Occipital lobe (tissue), 2 donors: ENCODE data around the gene KEL. TPM values are rescaled to one million over a fixed set of nuclear protein-coding genes. Genes with fewer than 3 reads are reported as not detected.

Source experiments
- DNase-seq: peaks from one replicate; lab custom pipeline; 2025; lab: John Stamatoyannopoulos, UW
- total RNA-seq: library from RNA; depleted of rRNA; stranded (reverse); fragments of >200 nt; gene quantifications from one replicate; pipeline ENCODE4 v1.2.3, GENCODE V29; 2014

The KEL gene
- total RNA-seq, 1 donor from 2014 or later = 3.0 TPM

DNA sequence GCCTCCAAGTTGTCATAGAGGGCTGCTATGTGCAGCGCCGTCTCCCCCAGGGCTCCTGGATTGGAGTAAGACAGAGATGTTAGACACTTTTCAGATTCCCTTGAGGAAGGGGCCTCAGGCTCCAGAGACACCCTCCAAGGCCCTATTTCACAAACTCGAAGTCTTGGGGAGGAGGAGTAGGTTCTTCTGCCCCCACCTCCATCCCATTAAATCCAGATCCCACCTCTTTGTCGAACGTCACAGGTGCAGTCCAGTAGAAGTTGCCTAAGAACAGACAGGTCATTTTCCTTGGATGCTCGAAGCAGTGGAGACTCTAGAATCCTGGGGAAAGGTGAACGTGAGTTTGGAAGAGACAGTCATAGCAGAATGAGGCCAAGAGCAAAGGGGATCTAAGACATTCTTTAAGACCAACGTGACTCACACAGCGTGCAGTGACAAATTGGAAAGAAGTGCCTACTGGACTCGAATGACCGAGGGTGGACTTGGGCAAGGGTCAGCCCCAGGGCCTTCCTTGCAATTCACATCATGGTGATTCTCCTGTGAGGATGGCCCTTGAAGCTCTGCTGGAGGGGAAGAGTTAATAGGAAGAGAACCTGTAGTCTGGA, 31.9 kb downstream of the KEL start:
- DNase-seq = no peak

DNA sequence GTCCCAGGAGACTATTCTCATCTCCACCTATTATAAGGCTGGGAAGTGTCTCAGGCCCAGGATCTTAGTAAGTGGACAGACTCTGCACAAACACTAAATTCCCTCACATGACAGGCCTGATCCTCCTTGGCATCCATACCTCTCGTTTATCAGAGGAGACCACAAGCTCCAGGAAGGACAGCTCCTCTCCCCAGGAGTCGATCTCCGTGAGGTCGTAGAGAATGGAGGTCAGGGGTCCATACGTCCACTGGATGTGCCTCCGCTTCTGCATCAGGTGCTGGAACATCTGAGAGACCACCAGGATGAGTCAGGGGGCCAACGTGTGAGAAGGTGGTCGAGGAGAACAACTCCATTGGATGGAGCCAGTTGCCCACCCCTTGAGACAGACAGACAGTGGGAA, 34.2 kb downstream of the KEL start:
- DNase-seq = no peak

DNA sequence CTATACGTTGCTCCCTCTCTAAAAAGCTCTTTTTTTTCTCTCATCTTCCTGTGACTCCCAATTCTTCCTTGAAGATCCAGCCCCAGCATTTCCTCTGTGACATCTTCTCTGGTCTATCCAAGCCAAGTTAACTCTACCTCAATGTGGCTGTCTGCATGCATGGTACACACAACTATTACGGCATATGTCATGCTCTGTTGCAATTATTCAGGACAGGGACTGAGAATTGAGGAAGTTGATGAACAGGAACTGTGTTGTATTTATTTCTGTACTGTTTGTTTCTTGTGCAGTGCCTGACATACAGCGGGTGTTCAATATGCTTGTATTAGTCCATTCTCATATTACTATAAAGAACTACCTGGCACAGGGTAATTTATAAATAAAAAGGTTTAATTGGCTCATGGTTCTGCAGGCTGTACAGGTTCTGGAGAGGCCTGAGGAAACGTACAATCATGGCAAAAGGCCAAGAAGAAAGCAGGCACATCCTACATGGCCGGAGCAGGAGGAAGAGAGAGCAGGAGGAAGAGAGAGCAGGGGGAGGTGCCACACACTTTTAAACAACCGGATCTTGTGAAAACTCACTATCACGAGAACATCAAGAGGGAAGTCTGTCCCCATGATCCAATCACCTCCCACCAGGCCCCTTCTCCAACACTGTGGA, 34.9 kb downstream of the KEL start:
- DNase-seq = no peak

DNA sequence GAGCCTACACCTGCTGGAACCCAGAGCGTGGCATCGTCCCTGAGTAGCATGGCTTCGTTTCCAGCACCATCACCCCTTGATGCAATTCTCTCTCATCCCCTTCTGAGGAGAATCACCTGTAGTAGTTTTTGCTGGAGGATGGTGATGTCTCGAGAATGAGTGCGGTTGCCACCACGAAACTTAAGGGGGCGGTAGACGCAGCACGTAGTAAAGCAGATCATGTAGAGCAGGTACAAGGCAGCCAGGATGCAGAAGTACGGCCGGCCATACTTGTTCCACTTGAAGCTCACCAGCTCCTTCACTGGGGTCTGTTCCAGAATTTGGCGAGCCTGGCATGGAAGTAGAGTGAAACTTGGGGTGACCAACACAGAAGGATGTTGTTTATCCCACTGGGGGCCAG, 36.8 kb downstream of the KEL start:
- no peak for DNase-seq

DNA sequence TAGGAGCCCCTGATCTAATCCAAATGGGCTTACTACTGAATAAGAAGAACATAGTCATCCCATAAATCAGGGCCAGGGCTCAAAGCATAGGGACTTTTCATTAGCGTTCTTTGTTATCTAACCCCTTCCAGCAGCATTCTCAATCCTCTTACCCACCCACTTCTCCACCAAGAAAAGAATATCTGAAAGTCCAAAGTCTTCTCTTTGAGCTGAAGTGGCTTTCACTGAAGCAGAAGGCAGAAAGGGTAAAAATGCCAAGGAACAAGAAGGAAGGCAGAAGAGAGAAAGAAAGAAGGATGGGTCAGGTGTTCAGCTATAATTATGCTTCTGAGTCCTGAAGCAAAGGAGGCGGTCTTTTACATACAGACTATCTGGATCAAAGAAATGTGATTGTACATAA, 38.8 kb downstream of the KEL start:
- DNase-seq = no peak

DNA sequence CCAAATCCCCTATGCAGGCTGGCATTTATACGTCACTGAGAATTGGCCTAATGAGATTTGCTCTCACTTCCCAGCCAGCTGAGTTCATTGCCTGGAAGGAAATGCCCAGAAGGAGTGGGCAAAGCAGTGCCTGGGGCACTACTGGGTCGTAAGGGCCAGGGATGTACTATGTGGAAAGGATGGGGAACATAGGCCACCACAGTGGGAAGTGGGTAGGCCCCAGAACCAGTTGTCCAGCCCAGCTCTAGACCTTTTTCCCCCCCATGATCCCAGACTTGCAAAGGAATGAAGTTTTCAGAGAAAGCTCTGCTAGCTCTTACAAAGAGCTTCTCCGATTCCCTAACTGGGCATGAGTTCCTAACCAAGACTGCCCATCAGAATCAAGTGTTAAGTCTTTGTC, 42.5 kb downstream of the KEL start:
- no peak for DNase-seq

DNA sequence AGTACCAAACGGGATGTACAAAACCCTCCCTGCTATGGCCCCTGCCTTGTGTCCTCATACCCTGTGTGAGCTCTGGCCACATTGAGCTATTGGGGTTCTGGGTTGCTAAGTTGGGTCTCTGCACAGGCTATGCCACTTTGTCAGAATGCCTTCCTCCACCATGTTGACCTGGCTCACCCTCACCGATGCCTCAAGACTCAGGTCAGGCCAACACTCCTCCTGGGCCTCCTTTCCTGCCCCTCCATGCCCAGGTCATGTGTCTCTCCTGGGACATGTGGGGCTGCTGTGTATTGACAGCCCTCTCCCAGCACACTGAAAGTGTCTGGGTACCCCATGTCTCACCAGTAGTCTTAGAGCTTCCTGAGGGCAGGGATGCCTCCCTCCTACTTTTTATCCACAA, 43.3 kb downstream of the KEL start:
- DNase-seq = no peak

DNA sequence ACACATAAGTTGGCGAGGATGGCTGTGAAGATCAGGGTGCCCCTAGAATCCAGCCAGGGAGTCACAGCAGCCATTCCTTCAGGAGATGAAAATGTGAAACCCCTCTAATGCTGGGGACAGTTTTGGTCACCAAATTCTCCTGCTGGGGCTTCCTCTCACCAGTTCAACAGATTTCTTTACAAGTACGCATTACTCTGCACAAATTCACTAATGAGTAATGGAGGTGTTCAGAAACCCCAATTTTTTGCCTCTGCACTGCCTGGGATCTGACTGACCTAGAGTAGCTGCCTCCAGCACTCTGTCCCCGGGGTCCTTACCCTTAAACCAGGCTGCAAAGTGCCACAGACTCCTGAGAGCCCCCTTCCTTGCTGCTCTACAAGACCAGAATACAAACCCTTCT, 44.7 kb downstream of the KEL start:
- DNase-seq = no peak

DNA sequence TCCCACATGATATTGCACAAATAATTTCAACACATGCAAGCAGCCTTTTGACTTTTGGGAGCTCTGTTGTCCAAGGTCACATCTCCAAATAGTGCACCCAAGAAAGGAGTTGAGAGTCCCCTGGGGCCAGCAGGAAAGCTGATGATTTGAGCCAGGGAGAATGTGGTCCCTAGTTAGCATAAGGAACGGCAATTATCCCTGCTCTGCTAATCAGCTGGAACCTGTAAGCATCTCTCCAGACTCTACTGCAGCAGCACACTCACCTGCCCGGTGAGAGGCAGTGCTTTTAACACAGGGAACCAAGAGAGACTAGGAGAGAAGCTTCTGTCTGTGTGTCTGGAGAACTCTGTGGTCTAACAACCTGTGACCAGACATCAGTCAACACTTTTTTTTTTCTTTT, 45.7 kb downstream of the KEL start:
- no peak for DNase-seq

DNA sequence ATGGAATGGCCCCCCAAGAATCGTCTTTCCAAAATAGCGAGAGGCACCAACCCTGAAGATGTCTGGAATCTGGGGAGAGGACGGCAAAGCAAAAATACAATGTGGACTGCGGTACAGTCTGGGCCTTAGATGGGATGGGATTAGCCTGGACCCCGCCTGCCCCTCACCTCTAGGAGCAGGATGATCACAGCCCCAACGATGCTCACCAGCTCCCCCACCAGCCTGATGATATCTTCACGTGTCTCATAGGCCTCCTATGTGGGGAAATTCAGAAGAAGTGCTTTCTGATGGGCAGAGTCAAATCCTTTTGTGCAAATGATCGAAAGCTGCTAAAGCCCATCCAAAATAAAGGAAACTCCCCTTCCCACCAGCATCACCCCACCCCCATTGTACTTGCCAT, 46.8 kb downstream of the KEL start:
- no peak for DNase-seq

DNA sequence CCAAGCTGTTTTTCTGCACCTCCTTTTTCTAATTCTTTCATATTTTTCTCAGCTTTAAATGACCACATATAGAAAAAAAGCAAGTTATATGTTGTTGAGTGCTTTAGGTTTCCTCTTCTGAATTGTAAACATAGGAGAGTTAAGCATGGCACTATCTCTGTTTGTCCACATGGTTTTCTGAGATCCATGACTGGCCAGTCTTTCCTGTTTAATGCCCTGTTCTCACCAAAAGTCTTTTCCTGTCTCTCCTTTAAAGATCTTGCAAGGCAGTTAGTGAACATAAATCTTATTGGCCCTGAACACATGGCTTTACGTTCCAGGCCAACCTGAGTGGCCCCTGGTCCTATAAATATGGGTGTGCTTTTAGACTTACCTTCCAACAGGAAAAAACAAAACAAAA, 48.0 kb downstream of the KEL start:
- no peak for DNase-seq

DNA sequence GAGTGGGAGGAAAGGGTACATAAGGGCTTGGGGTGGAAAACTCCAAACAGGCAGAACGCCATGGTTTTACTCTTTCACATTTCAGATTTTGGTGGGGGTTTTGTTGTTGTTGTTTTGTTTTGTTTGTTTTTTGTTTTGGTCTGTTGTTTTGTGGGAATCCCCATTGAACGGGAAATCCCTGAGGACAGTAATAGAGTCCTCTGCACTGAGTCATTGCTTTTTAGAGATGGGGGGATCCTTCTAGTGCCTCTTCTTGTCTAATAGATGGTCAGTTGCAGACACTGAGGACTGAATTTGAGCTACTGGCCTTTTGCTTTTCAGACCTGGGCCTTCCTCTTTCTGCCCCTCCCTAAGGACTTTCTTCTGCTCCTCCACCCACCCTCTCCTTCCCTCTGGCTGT, 48.6 kb downstream of the KEL start:
- DNase-seq = no peak

DNA sequence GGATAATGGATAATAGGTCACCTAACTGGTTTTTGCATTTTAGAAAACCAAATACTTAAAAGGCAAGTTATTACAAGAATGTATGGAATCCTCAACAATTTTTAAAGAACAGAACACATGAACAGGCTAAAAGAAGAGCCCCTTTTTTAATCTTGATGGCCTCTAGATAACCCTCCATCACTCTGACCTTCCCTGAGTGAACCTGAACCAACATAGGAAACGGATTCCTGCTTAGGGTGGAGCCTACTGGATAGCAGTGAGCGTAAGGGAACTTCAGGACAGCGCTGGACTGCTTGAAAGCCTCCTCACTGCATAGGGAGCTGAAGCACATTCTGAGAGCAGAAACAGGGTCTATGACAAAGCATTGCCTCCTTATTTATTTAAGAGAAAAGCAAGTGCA, 49.1 kb downstream of the KEL start:
- no peak for DNase-seq

DNA sequence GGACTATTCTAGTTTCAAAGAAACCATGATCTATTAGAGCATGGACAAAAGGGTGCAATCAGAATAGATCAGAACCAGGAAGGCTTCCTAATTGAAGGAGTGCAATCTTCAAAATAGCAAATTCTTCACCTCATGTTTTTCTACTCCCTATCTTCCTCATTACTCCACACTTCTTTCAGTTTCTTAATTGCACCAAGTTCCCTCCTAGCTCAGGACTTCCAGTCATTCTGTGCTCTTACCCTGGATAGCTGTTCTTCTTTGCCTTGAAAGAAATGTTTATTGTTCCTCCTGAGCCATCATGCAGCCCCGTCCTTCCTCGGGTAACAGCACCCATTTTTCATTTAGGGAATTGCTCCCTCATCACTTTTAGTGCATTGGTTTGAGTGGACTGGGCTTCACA, 51.7 kb downstream of the KEL start:
- no peak for DNase-seq

DNA sequence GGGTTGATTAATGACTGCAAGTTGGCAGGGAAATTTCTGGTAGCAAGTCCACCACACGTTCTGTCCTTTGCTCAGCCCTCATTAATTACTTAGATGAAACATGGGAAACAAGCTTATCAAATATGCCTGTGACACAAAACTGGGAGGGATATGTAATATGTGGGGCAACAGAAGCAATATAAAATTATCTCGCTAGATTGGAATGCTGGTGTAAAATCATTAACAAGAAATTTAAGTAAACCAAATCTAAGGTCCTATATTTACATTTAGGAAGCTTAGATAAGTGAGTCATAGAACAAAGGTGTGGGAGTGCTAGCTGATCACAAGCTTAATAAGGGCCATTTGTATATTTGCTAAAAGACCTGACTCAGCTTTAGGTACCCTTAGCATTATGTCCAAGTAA, 52.1 kb downstream of the KEL start:
- no peak for DNase-seq

DNA sequence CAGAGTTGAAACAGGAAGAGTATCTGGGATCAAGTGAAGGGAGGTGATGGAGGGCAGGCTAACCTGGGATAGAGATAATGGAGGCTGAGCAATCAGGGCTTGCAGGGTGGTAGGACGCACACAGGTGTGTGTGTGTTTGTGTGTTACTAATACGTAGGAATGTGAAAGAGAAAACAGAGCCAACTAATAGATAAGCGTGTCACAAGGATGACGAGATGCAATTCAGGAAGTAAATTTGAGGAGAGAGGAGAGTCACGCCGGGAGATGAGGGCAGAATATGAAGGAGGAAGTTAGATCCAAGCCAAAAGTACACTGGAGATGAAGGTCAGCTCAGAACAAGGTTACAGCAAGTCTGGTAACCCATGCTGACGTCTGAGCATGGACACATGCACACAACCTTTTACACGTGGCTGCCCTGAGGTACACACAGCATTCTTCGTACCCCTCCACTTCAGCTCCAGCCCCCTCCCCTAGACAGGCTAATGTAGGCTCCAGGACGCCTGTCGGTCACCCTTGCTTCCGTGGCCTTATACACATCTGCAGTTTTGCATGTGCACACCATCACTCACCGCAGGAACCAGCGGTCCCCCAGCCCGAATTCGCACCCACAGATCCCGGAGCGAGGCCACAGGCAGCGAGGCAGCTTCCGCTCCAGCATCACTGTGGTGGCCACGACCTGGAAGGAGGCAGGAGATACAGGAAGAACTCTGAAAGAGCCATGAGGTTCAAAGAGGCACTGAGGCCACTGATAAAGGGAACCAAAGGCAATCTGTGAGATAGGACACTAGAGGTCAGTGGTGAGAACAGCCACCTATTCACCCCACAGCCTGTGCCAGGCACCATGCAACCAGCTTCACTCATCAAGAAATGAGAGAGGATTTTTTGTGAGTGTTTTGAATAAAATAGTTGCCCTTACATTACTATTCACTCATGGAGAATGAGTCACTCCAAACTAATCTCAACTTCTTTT, 53.0 kb downstream of the KEL start:
- no peak for DNase-seq

DNA sequence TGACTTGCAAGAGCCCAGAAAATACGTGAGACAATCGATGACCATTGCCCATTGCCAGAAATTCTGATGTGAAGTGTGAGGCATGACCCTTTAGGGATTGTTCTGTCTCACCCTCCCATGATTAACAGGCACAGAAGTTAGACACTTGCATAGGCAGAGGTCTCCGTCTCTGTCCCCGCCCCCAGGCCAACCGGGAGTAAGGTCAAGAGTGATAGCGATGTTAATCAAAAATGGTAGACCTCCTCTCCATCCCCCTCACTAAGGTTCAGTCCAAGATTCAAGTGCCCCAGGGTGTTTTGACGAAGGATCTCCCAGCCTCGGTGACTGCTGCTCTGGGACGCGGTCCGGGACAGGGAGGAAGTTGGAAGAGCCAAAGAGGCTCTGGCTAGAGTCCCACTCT, 53.9 kb downstream of the KEL start:
- DNase-seq = no peak

DNA sequence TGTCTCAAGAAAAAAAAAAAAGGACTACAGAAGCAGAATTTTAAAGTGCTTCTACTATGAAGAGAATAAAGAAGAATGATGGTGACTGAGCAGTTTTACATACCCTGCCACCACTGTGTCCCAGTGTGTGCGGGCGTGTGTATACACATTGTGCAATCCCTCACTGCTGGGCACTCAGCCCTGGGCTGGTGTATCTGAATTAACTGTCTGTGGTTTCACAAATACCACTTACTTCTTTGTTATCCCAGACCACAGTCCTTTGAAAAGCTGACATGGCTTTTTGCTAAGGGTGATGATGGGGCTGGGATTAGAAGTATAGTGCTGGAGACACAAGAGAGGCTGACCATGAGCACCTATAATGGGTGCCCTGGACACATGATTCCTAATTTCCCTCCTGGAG, 55.5 kb downstream of the KEL start:
- no peak for DNase-seq

DNA sequence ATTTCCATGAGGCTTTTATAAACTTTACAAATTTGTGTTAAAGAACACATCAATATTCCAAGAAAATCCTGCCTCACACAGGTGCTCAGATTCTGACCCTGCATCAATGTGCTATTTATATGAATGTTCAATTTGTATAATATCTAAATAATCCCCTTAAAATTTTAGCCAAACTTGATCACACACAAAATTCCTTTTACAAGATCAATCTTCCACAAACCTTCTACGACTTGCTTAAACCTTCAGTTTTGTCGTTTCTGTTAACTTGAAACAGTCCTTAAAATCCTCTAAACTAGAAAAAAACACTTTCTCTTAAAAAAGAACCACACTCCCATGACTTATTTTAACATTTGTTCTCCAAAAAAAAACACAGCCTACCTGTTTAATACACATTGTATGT, 56.4 kb downstream of the KEL start:
- no peak for DNase-seq

DNA sequence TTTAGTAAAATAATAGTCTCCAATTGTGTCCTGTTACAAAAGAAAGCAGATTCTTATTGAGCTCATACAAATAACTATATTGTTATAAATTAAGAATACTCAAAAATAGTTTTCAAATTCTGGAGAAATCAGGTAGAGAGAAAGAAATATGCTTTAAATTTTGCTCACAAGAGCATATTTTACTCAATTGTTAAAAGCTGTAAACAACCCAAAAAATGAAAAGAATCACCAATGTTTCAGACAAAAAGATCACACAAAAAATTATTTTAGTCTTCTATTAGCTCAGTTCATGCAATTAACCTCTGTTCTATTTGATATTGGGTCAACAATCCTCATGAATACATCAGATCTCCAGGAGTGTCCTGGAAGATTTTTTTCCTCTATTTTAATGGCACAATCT, 58.0 kb downstream of the KEL start:
- no peak for DNase-seq

DNA sequence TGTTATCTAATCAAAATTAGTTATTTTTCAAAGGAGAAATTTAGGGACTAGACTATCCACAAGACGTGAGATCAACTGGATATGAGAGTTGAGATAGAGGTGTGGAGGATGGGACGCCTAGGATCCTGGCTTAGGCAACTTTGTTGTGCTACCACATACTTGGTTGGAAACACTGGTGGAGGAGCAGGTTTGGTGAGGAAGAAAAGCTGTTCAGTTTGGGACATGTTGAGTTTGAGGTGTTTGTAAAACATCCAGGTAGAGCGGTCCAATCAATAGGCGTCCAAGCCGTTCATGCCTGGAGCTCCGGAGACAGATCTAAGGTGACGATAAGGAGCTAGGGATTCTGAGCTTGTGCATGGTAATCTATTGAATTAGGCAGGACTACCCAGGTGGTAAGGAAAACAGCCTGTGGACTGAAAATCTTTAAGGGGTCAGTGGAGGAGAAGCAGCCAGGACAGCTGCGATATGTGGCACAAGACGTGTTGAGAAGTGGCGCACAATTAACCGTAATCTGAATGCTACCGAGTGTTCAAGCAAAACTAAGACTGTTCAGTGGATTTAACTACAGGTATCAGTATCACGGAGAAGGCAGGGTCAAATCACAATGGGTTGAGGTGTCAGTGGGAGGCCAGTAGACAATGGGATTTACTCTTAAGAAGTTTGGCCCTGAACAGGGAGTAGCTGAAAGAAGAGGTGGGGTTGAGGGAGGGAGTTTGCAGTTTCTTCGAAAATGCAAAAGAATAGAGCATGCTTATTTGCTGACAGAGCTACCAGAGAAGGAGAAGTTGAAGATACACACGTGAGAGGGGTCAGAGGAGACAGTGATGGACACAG, 60.5 kb downstream of the KEL start:
- DNase-seq = no peak

DNA sequence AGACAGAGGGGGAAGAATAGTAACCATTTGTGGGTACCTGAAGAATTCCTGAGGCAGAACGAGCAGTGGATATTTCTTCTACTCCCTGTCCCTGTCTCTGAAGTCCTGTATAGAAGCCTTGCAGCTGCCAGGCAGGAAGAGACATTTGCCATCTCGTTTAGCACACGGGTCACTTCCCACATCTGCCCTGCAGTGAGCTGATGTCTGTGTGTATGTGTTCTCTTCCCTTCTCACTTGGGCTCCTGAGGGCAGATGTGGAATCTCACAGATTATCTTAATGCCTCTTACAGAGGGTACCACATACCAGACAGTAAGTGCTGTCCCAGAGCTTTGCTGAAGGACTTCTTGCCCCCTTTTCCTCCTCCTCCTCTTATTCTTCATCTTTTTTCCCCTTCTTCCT, 62.5 kb downstream of the KEL start:
- no peak for DNase-seq
